Muscle layer of duodenum (tissue), 2 donors: Measurements from ENCODE around the gene TBL1XR1.

Experiments used
- H3K27ac ChIP-seq: one replicate; pipeline ENCODE4 v1.7.0; 2013; ENCODE audit warnings: mild to moderate bottlenecking, low read length
- H3K27me3 ChIP-seq: one replicate; pipeline ENCODE4 v1.7.0; 2013; ENCODE audit warnings: low read depth, mild to moderate bottlenecking, control low read depth, low read length
- H3K36me3 ChIP-seq, 2 donors: one replicate each; pipeline ENCODE4 v1.7.0; 2013; ENCODE audit warnings: low read length in 2 of 2, control low read depth in 1 of 2, mild to moderate bottlenecking in 1 of 2; ENCODE audit not compliant: insufficient read depth in 2 of 2, control insufficient read depth in 1 of 2
- H3K4me1 ChIP-seq, 2 donors: one replicate each; pipeline ENCODE4 v1.7.0; 2013; ENCODE audit warnings: low read length in 2 of 2, mild to moderate bottlenecking in 2 of 2, control low read depth in 1 of 2, moderate library complexity in 1 of 2; ENCODE audit not compliant: insufficient read depth in 2 of 2, control insufficient read depth in 1 of 2
- H3K4me3 ChIP-seq, 2 donors: one replicate each; pipeline ENCODE4 v1.7.0; 2013; ENCODE audit warnings: low read length in 2 of 2, low read depth in 1 of 2, mild to moderate bottlenecking in 1 of 2
- H3K9me3 ChIP-seq, 2 donors: one replicate each; pipeline ENCODE4 v1.7.0; 2013; ENCODE audit warnings: low read length in 2 of 2, control low read depth in 1 of 2, mild to moderate bottlenecking in 1 of 2; ENCODE audit not compliant: control insufficient read depth in 1 of 2
- donor health status: healthy.

TBL1XR1 gene

GRCh38 chr3:177136741-177137140, 60.5 kb downstream of the TBL1XR1 start:
- Histone ChIP-seq H3K36me3 (no peaks in the 10 kb centered on the region), H3K4me3 (no peak overlapping the region), H3K4me1 (peaks cover 5 to 21% of the 10 kb centered on the region in 2 donors), H3K27ac (no peak overlapping the region), H3K27me3 (no peaks in the 10 kb centered on the region), H3K9me3 (peaks cover 0 to 2% of the 10 kb centered on the region in 2 donors)

GRCh38 chr3:177135841-177136492, 61.3 kb downstream of the TBL1XR1 start:
- Histone ChIP-seq H3K36me3 (no peaks in the 10 kb centered on the region), H3K4me3 (no peak overlapping the region), H3K9me3 (peaks cover 0 to 2% of the 10 kb centered on the region in 2 donors), H3K27ac (no peak overlapping the region), H3K27me3 (no peaks in the 10 kb centered on the region), H3K4me1 (peaks cover 0 to 17% of the 10 kb centered on the region in 2 donors)

GRCh38 chr3:177134816-177135210, 62.5 kb downstream of the TBL1XR1 start:
- no peaks in the 10 kb centered on the region for H3K9me3 ChIP-seq
- H3K4me1 ChIP-seq, result peaks cover 0 to 14% of the 10 kb centered on the region in 2 donors
- H3K27ac ChIP-seq, result no peak overlapping the region
- no peaks in the 10 kb centered on the region for H3K36me3 ChIP-seq
- no peak overlapping the region for H3K4me3 ChIP-seq
- H3K27me3 ChIP-seq, result no peaks in the 10 kb centered on the region

- no peak overlapping the region for H3K4me3 ChIP-seq
- peaks cover 0 to 14% of the 10 kb centered on the region in 2 donors for H3K4me1 ChIP-seq
- H3K27me3 ChIP-seq, result no peaks in the 10 kb centered on the region
- H3K36me3 ChIP-seq, result no peaks in the 10 kb centered on the region
- no peaks in the 10 kb centered on the region for H3K9me3 ChIP-seq
- H3K27ac ChIP-seq, result no peak overlapping the region
Observed at GRCh38 chr3:177133860-177134815, 63.1 kb downstream of the TBL1XR1 start.

- no peak overlapping the region for H3K4me3 ChIP-seq
- no peak overlapping the region for H3K27ac ChIP-seq
- no peaks in the 10 kb centered on the region for H3K36me3 ChIP-seq
- peaks cover 0 to 19% of the 10 kb centered on the region in 2 donors for H3K4me1 ChIP-seq
- no peaks in the 10 kb centered on the region for H3K27me3 ChIP-seq
- H3K9me3 ChIP-seq, result no peaks in the 10 kb centered on the region
Observed at GRCh38 chr3:177131927-177132636, 65.2 kb downstream of the TBL1XR1 start.

GRCh38 chr3:177127008-177127407, 70.3 kb downstream of the TBL1XR1 start:
- Histone ChIP-seq H3K4me1 (peaks cover 0 to 28% of the 10 kb centered on the region in 2 donors), H3K36me3 (no peaks in the 10 kb centered on the region), H3K27ac (no peak overlapping the region), H3K4me3 (no peak overlapping the region), H3K9me3 (no peaks in the 10 kb centered on the region), H3K27me3 (no peaks in the 10 kb centered on the region)

GRCh38 chr3:177126015-177126773, 71.1 kb downstream of the TBL1XR1 start:
- H3K36me3 ChIP-seq, result no peaks in the 10 kb centered on the region
- no peaks in the 10 kb centered on the region for H3K9me3 ChIP-seq
- H3K4me3 ChIP-seq, result no peak overlapping the region
- peaks cover 0 to 32% of the 10 kb centered on the region in 2 donors for H3K4me1 ChIP-seq
- no peaks in the 10 kb centered on the region for H3K27me3 ChIP-seq
- no peak overlapping the region for H3K27ac ChIP-seq

- Histone ChIP-seq H3K36me3 (no peaks in the 10 kb centered on the region), H3K4me3 (no peak overlapping the region), H3K27me3 (no peaks in the 10 kb centered on the region), H3K4me1 (peaks cover 0 to 37% of the 10 kb centered on the region in 2 donors), H3K9me3 (no peaks in the 10 kb centered on the region), H3K27ac (no peak overlapping the region)
Observed at GRCh38 chr3:177124882-177125281, 72.4 kb downstream of the TBL1XR1 start.

- Histone ChIP-seq H3K27me3 (no peaks in the 10 kb centered on the region), H3K4me3 (no peak overlapping the region), H3K36me3 (no peaks in the 10 kb centered on the region), H3K4me1 (peaks cover 0 to 35% of the 10 kb centered on the region in 2 donors), H3K9me3 (no peaks in the 10 kb centered on the region), H3K27ac (no peak overlapping the region)
Observed at GRCh38 chr3:177123822-177124221, 73.5 kb downstream of the TBL1XR1 start.

- no peak overlapping the region for H3K4me3 ChIP-seq
- peaks cover 0 to 42% of the 10 kb centered on the region in 2 donors for H3K4me1 ChIP-seq
- H3K27ac ChIP-seq, result no peak overlapping the region
Observed at GRCh38 chr3:177122183-177122856, 75.0 kb downstream of the TBL1XR1 start.

More at GRCh38 chr3:177122183-177122856, 75.0 kb downstream of the TBL1XR1 start:
- no peaks in the 10 kb centered on the region for H3K27me3 ChIP-seq
- H3K36me3 ChIP-seq, result no peaks in the 10 kb centered on the region
- H3K9me3 ChIP-seq, result no peaks in the 10 kb centered on the region
